GM21381 (cell line): Measurements from ENCODE around the gene ADD2.
"Not testable (repeated sequence)": the region's sequence is repeated elsewhere in the genome, so short reads cannot be mapped to it uniquely, and the experiment has no call there.

Source experiments
- ATAC-seq: cut with Tn5 transposase; IDR thresholded peaks from one replicate; pipeline ENCODE4 v1.9.1; 2021; ENCODE audit warnings: mild to moderate bottlenecking, moderate library complexity; ENCODE audit not compliant: unreplicated experiment

The ADD2 gene

GRCh38 chr2:70767699-70768589, at the start of gene ADD2:
Gene ADD2, minus strand, starts transcription at chr2:70768200. Its CDS starts 61,792 bp downstream, at chr2:70706408.
- ATAC-seq, result no peak

GRCh38 chr2:70817284-70817954, 49.4 kb upstream of the ADD2 start:
- ATAC-seq, result no peak

- ATAC-seq, result no peak
Observed at GRCh38 chr2:70816726-70817125, 48.7 kb upstream of the ADD2 start.

- ATAC-seq, result no peak
Observed at GRCh38 chr2:70808983-70809958, 41.3 kb upstream of the ADD2 start.

GRCh38 chr2:70807828-70808118, 39.8 kb upstream of the ADD2 start:
- ATAC-seq, result no peak

GRCh38 chr2:70807102-70807827, 39.3 kb upstream of the ADD2 start:
- ATAC-seq, result no peak

- no peak for ATAC-seq
Observed at GRCh38 chr2:70806620-70807019, 38.6 kb upstream of the ADD2 start.

GRCh38 chr2:70806013-70806412, 38.0 kb upstream of the ADD2 start:
- ATAC-seq, result no peak

GRCh38 chr2:70801607-70802263, 33.7 kb upstream of the ADD2 start:
- no peak for ATAC-seq

GRCh38 chr2:70799706-70800105, 31.7 kb upstream of the ADD2 start:
- ATAC-seq, result no peak

- ATAC-seq, result not testable (repeated sequence)
Observed at GRCh38 chr2:70797996-70798395, 30.0 kb upstream of the ADD2 start.

- ATAC-seq, result no peak
Observed at GRCh38 chr2:70797506-70797905, 29.5 kb upstream of the ADD2 start.

- ATAC-seq, result no peak
Observed at GRCh38 chr2:70796262-70796661, 28.3 kb upstream of the ADD2 start.

- ATAC-seq, result no peak
Observed at GRCh38 chr2:70795164-70795995, 27.4 kb upstream of the ADD2 start.

GRCh38 chr2:70793450-70793849, 25.4 kb upstream of the ADD2 start:
- ATAC-seq, result no peak

- ATAC-seq, result no peak
Observed at GRCh38 chr2:70790136-70790828, 22.3 kb upstream of the ADD2 start, which contains the start of gene FIGLA. Gene FIGLA, minus strand, starts transcription at chr2:70790643. Its CDS starts 5 bp downstream, at chr2:70790638.

- no peak for ATAC-seq
Observed at GRCh38 chr2:70789304-70790135, 21.5 kb upstream of the ADD2 start.
